GM19193 (cell line): ENCODE measurements around the gene OLFM3.

Experiments
- POLR2A ChIP-seq: IDR thresholded peaks from 4 replicates; pipeline ENCODE4 v1.6.1; 2011; ENCODE audit not compliant: insufficient read depth, insufficient read length; ENCODE audit errors: extremely low read depth

Gene OLFM3

GRCh38 chr1:101820071-101820470 is 176.7 kb downstream of the OLFM3 start:
- no peak for TF ChIP-seq POLR2A

GRCh38 chr1:101816262-101816661 is 180.5 kb downstream of the OLFM3 start:
- no peak for TF ChIP-seq POLR2A

- TF ChIP-seq POLR2A, result no peak
Observed at GRCh38 chr1:101798417-101798816, 198.3 kb downstream of the OLFM3 start.

GRCh38 chr1:101797722-101798121 is 199.0 kb downstream of the OLFM3 start:
- no peak for TF ChIP-seq POLR2A

- TF ChIP-seq POLR2A, result no peak
Observed at GRCh38 chr1:101781201-101781831, 215.4 kb downstream of the OLFM3 start.

GRCh38 chr1:101769520-101769919 is 227.2 kb downstream of the OLFM3 start:
- no peak for TF ChIP-seq POLR2A

- TF ChIP-seq POLR2A, result no peak
Observed at GRCh38 chr1:101757985-101758384, 238.7 kb downstream of the OLFM3 start.

- no peak for TF ChIP-seq POLR2A
Observed at GRCh38 chr1:101756411-101756810, 240.3 kb downstream of the OLFM3 start.
